ENCODE results near the gene MACROD1. TPM values are rescaled to one million over a fixed set of nuclear protein-coding genes. Genes with fewer than 3 reads are reported as not detected.

The MACROD1 gene
- total and polyA plus RNA-seq, 2 donors (not counting 1 experiment from before 2014, with no cell fraction given): 2.7 to 8.6 TPM

- Mint-ChIP-seq H3K4me3 (no peak overlapping the region), H3K4me1 (no peaks in the 10 kb centered on the region), H3K27me3 (no peaks in the 10 kb centered on the region), H3K9me3 (ENCODE audit: insufficient read depth) (no peaks in the 10 kb centered on the region), H3K27ac (no peak overlapping the region)
- Histone ChIP-seq H3K79me2 (ENCODE audit: control insufficient read depth, insufficient read depth, low read length) (no peaks in the 10 kb centered on the region), H3K4me1 (ENCODE audit: control insufficient read depth in 2 of 2, insufficient read depth in 2 of 2, low read length in 2 of 2) (no peaks in the 10 kb centered on the region), H3K27me3 (replicated peaks in 1 of 4; ENCODE audit: control extremely low read depth in 1 of 4, control insufficient read depth in 3 of 4, insufficient read depth in 4 of 4, low read length in 3 of 4) (peaks cover 0 to 2% (median 0%) of the 10 kb centered on the region in 4 experiments), H3K27ac (ENCODE audit: low read length in 2 of 2) (no peak overlapping the region), H3K9ac (ENCODE audit: low read length) (no peak overlapping the region), H3K4me2 (replicated peaks; ENCODE audit: low read depth, low read length, poor library complexity, severe bottlenecking) (no peak overlapping the region), H2AFZ (ENCODE audit: insufficient read depth, low read depth, low read length, poor library complexity, severe bottlenecking) (no peak overlapping the region), H3K36me3 (replicated peaks in 1 of 2; ENCODE audit: control extremely low read depth in 1 of 2, control insufficient read depth in 1 of 2, extremely low read depth in 1 of 2, insufficient read depth in 2 of 2, low read length in 1 of 2) (no peaks in the 10 kb centered on the region), H3K9me3 (ENCODE audit: control extremely low read depth in 1 of 3, control insufficient read depth in 2 of 3, insufficient read depth in 1 of 3, low read length in 2 of 3) (peaks cover 0 to 23% (median 0%) of the 10 kb centered on the region in 3 donors), H3K4me3 (ENCODE audit: control extremely low read depth in 1 of 5, extremely low read depth in 1 of 5, insufficient read depth in 1 of 5, low read depth in 2 of 5, low read length in 4 of 5) (no peak overlapping the region), H4K20me1 (ENCODE audit: control insufficient read depth, insufficient read depth, low read length, poor library complexity, severe bottlenecking) (no peaks in the 10 kb centered on the region)
- ATAC-seq (ENCODE audit: low read depth): no peak
- no peak for TF ChIP-seq EZH2 (IDR thresholded peaks at IDR 0.05; ENCODE audit: borderline replicate concordance, insufficient read depth, low read depth, low read length, poor library complexity, severe bottlenecking)
- TF ChIP-seq, protein P1, sequence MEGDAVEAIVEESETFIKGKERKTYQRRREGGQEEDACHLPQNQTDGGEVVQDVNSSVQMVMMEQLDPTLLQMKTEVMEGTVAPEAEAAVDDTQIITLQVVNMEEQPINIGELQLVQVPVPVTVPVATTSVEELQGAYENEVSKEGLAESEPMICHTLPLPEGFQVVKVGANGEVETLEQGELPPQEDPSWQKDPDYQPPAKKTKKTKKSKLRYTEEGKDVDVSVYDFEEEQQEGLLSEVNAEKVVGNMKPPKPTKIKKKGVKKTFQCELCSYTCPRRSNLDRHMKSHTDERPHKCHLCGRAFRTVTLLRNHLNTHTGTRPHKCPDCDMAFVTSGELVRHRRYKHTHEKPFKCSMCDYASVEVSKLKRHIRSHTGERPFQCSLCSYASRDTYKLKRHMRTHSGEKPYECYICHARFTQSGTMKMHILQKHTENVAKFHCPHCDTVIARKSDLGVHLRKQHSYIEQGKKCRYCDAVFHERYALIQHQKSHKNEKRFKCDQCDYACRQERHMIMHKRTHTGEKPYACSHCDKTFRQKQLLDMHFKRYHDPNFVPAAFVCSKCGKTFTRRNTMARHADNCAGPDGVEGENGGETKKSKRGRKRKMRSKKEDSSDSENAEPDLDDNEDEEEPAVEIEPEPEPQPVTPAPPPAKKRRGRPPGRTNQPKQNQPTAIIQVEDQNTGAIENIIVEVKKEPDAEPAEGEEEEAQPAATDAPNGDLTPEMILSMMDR (IDR thresholded peaks at IDR 0.05): no peak
- WGBS (ENCODE audit: insufficient coverage): 95% methylated on average over 8 of the region's 11 CpGs
- intact Hi-C loops (cut with micrococcal nuclease): no loop called here
- ChIA-PET POLR2A (no interaction called here), CTCF (no interaction called here)
- no peak for DNase-seq
These were observed 151.6 kb downstream of the MACROD1 start for GRCh38 chr11:64014356-64014755.

- Mint-ChIP-seq H3K9me3 (ENCODE audit: insufficient read depth) (no peaks in the 10 kb centered on the region), H3K4me3 (no peak overlapping the region), H3K27ac (no peak overlapping the region), H3K4me1 (no peaks in the 10 kb centered on the region), H3K27me3 (peaks cover 6% of the 10 kb centered on the region)
- Histone ChIP-seq H2AFZ (ENCODE audit: insufficient read depth, low read depth, low read length, poor library complexity, severe bottlenecking) (no peak overlapping the region), H3K4me2 (replicated peaks; ENCODE audit: low read depth, low read length, poor library complexity, severe bottlenecking) (no peak overlapping the region), H3K27ac (ENCODE audit: low read length in 2 of 2) (no peak overlapping the region), H3K27me3 (replicated peaks in 1 of 4; ENCODE audit: control extremely low read depth in 1 of 4, control insufficient read depth in 3 of 4, insufficient read depth in 4 of 4, low read length in 3 of 4) (peaks cover 0 to 11% (median 1%) of the 10 kb centered on the region in 4 experiments), H3K4me1 (ENCODE audit: control insufficient read depth in 2 of 2, insufficient read depth in 2 of 2, low read length in 2 of 2) (no peaks in the 10 kb centered on the region), H3K79me2 (ENCODE audit: control insufficient read depth, insufficient read depth, low read length) (no peaks in the 10 kb centered on the region), H3K36me3 (replicated peaks in 1 of 2; ENCODE audit: control extremely low read depth in 1 of 2, control insufficient read depth in 1 of 2, extremely low read depth in 1 of 2, insufficient read depth in 2 of 2, low read length in 1 of 2) (no peaks in the 10 kb centered on the region), H4K20me1 (ENCODE audit: control insufficient read depth, insufficient read depth, low read length, poor library complexity, severe bottlenecking) (no peaks in the 10 kb centered on the region), H3K9me3 (ENCODE audit: control extremely low read depth in 1 of 3, control insufficient read depth in 2 of 3, insufficient read depth in 1 of 3, low read length in 2 of 3) (peaks cover 0 to 28% (median 0%) of the 10 kb centered on the region in 3 donors), H3K9ac (ENCODE audit: low read length) (no peak overlapping the region), H3K4me3 (ENCODE audit: control extremely low read depth in 1 of 5, extremely low read depth in 1 of 5, insufficient read depth in 1 of 5, low read depth in 2 of 5, low read length in 4 of 5) (no peak overlapping the region)
- DNase-seq: no peak
- ChIA-PET POLR2A (no interaction called here), CTCF (no interaction called here)
- ATAC-seq (ENCODE audit: low read depth): no peak
- WGBS (ENCODE audit: insufficient coverage): 95% methylated on average over 16 of the region's 16 CpGs
- no peak for TF ChIP-seq EZH2 (IDR thresholded peaks at IDR 0.05; ENCODE audit: borderline replicate concordance, insufficient read depth, low read depth, low read length, poor library complexity, severe bottlenecking)
- intact Hi-C loops (cut with micrococcal nuclease): no loop called here
These were observed 152.6 kb downstream of the MACROD1 start for GRCh38 chr11:64013141-64013896.

Measured in B cell (primary cell).